GM19397 (cell line): Measurements from ENCODE around the gene SEPHS2.

Experiments
- ATAC-seq: cut with Tn5 transposase; IDR thresholded peaks from one replicate; pipeline ENCODE4 v1.9.1; 2021; ENCODE audit warnings: mild to moderate bottlenecking, moderate library complexity; ENCODE audit not compliant: unreplicated experiment

Gene SEPHS2

DNA sequence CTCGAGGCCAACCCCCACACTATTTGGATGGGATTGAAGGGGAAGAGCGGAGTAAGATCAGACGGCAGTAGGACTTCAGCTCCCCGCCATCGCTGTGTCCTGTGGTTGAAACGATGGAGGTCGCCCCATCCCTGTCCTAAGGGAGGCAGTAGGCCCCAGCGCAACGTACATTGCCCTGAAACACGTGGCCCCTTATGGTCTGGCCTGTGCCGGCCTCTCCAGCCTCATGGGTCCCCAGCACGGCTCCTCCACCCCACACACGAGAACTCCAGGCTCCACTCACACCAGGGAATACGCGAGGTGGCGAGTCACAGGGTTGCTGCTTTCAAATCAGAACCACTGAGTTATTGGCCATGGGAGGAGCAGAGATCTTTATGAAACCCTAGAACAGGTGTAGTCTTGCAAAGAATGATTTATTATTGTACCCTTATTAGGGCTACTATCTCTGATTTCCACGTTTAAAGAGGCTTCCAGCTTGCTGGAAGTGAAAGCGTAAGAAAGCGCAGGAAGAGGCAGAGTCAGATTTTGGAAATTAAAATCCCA is 15.2 kb downstream of the SEPHS2 start:
- peak; percentile 20 for ATAC-seq

DNA sequence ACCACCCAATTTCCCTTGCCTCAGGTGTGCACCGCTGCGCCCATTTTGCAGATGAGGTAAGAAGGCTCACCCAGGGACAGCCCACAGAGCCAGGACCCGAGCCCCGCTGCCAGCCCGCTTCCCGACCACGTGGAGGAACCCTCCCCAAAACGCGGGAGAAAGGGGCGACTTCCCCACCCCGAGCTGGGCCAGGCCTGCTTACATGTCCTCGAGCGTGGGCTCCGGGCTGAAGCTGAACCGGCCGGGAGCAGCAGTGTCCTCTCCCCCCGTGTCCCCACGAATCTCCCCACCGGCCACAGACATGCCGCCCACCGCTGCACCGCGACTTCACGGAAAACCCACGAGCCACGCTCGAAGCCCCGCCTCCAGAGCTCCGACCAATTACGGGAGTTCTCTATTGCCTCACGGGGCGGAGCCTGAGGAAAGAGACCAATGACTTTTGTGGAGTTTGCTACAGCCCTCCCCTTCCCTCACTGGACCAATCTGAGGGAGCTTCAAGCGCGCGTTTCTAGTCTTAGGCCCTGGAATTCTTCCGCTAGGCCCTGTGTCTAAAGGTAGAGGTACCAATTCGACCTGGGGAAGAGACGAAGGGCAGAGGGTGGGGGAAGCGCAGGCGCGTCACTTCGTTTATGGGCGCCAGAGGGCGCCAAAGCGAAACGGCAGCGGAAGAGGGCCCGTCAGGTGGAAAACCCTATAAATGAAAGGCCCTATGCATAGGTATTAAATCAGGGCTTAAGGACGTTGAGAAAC is 15.8 kb downstream of the SEPHS2 start, which contains the start of gene DCTPP1:
Gene DCTPP1 (minus strand): TSS at position 353 of the 750 bp plus-strand sequence. CDS start 50 bp downstream, at position 303.
- ATAC-seq: peak; percentile 96

GRCh38 chr16:30429418-30429677 is 16.3 kb downstream of the SEPHS2 start:
- ATAC-seq: no peak

DNA sequence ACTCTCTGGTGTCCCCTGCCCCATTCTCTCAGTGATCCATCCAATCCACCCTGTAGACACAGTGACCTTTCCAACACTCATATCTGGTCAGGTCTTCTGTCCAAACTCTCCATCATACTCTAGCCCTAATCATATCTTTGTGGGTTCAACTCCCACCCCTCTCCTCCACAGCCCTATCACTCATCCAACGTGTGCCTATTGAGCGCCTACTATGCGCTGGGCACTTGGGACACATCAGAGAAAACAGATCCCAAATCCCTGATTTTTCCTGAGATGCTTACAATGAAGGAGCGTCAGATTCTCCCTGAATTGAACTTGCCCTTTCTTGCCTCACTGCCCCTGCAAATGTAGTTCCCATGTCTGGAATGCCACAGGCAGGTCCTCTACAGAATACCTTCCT is 17.6 kb downstream of the SEPHS2 start:
- no peak for ATAC-seq

DNA sequence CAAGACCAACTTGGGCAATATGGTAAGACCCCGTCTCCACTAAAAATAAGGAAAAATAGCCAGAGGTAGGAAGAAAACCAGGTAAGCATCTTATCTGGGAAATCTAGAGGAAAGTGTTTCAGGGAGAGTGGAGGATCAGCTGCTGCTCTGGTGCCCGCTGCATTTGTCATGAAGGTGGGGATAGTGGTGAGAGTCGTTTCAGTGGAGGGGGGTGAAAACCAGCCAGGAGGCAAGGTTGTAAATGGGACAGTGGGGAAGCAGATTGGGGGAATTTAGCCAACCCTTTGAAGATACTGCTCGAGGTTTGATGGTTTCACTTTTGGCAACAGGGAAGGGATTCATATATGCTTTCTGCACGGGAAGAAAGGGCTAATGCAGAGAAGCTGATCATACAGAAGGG is 24.7 kb downstream of the SEPHS2 start:
- ATAC-seq: no peak

- no peak for ATAC-seq
These were observed 27.1 kb downstream of the SEPHS2 start for GRCh38 chr16:30418350-30419181.

GRCh38 chr16:30417529-30418349 is 27.9 kb downstream of the SEPHS2 start:
- ATAC-seq: peak; percentile 84

GRCh38 chr16:30416624-30417528 is 28.8 kb downstream of the SEPHS2 start:
- ATAC-seq: no peak

DNA sequence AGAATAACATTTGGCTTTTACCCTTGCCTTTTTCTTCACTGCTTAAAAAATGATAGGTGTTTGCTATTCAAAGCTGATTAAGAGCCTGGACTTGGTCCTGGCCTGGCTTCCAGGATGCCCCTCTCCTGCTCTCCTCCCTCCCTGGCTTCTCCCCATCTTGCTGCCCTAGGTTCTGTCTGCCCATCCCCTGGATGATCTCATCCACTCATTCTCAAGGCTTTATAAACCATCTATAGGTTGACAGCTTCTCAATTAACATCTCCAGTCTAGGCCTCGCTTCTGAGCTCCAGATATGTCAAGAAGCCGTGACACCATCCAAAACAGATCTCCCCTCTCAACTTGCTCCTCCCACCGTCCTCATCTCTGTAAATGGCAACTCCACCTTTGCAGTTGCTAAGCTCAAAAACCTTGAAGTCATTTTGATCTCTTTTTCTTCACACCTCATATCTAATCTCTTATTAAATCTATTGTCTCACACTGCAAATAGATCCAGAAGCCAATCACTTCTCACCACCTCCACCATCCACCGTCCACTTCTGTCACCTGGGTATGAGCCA is 29.5 kb downstream of the SEPHS2 start:
- ATAC-seq: no peak

GRCh38 chr16:30414159-30414558 is 31.5 kb downstream of the SEPHS2 start:
- no peak for ATAC-seq

DNA sequence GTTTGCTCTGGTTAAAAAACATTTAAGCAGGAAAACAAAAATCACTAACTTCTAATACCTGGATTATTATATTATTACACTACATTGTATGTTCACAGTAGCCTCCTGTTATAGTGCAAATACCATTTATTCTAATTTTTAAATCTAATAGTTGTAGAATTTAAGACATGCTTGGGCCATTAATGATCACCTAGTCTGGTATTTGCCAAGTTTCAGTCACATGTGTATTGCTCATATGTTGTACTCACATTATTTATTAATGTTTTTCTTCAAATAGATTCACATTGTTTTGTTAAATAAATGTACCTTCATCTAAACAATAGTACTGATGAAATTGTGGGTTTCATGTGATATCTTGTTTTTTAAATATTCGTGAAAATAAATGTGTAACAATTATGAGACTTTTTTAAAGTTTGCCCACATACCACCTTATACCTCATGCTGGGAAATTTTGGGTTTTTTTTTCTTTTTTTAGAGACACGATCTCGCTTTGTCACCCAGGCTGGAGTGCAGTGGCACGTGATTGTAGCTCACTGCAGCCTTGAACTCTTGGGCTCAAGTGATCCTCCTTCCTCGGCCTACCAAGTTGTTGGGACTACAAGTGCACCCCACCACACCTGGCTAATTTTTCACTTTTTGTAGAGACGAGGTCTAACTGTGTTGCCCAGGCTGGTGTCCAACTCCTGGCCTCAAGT is 32.4 kb downstream of the SEPHS2 start:
- no peak for ATAC-seq

- ATAC-seq: no peak
These were observed 36.3 kb downstream of the SEPHS2 start for GRCh38 chr16:30409125-30410060.

GRCh38 chr16:30407804-30408534 is 37.7 kb downstream of the SEPHS2 start:
- no peak for ATAC-seq

DNA sequence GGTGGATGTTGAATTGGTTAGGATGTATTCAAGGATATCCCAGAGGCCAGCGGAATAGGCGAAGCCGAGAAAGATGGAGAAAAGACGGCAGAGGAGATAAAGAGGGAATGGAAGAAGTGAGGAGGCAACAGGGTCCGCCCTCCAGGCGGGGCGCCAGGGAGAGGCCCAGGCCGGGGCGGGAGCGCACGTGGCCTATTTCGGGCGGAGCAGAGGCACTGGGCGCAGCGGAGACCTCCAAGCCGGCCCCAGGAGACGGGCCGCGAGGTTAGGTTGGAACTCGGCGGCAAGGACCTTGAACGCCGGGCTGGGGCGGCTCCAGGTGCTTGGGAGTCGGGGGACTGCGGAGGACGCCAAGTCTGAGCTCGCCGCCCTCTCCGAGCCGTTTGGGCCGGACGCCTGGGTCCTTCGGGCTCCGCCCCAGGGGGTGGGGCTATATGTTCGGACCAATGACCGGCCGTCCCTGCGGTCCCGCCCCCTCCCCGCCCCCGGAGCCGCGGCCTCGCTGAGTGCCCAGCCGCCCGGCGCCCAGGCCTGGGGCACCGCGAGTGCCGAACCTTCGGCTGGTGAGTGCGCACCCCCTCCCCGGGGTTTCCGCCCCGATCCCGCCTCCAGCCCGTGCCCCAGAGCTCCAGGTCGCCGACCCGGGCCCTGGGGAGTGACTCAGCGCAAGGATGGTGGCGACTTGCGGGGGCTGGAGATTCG is 38.4 kb downstream of the SEPHS2 start, which contains the start of gene ZNF771:
Gene ZNF771 (plus strand): TSS at position 505 of the 702 bp plus-strand sequence. CDS start 448 bp downstream, outside the sequence.
- peak; percentile 76 for ATAC-seq

DNA sequence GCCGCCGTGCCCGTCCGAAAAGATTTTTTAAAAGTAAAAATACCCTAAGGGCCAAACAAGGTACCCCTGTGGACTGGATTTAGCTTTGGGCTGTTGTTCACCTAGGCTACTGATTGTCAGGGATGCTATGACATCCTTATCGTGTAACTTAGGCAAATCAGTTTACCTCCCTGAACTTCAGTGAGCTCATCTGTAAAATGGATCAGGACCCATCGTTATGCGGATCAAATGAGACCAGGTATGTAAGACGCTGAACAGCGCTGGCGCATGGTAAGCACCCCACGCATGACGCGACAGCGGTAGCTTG is 38.9 kb downstream of the SEPHS2 start:
- peak; percentile 4 for ATAC-seq

GRCh38 chr16:30401768-30402425 is 43.8 kb downstream of the SEPHS2 start:
- no peak for ATAC-seq
